ENCODE measurements around the gene TMEM234. TPM values are rescaled to one million over a fixed set of nuclear protein-coding genes. Genes with fewer than 3 reads are reported as not detected.

TMEM234 gene
- total and polyA plus RNA-seq, 2 of the 8 experiments (the other 6 are each of a cell fraction or from before 2014, with no cell fraction given) = 8.7 to 8.9 TPM

GRCh38 chr1:32179193-32179442 lies 43.0 kb downstream of the TMEM234 start:
- peaks cover 3 to 27% of the 10 kb centered on the region in 2 experiments for H3K79me2 ChIP-seq (ENCODE audit: control insufficient read depth in 1 of 2, insufficient read depth in 2 of 2, low read length in 2 of 2)
- H3K27me3 ChIP-seq (replicated peaks in 1 of 4; ENCODE audit: control insufficient read depth in 3 of 4, extremely low read depth in 1 of 4, insufficient read depth in 3 of 4, low read length in 3 of 4) = no peaks in the 10 kb centered on the region
- peak overlapping the region; percentile 14 for H3K56ac ChIP-seq (replicated peaks; ENCODE audit: insufficient read length, low read depth, low read length)
- H2BK12ac ChIP-seq (ENCODE audit: low read depth, low read length) = 0 out of 2 replicates have a peak overlapping the region, but pooled peaks have one; percentile 20
- peak overlapping the region in 3 of 4 experiments; percentile 17 to 89 (median 36); a peak in 6 of 8 replicates for H3K4me3 ChIP-seq (ENCODE audit: extremely low read depth in 1 of 4, insufficient read depth in 2 of 4, low read depth in 3 of 4, low read length in 4 of 4)
- peak overlapping the region in 2 of 4 experiments; percentile 36 to 48; a peak in 4 of 7 replicates for H3K9ac ChIP-seq (replicated peaks in 1 of 4; ENCODE audit: extremely low read depth in 1 of 4, low read depth in 3 of 4, low read length in 3 of 4)
- peaks cover 6 to 25% (median 13%) of the 10 kb centered on the region in 4 experiments for H3K36me3 ChIP-seq (ENCODE audit: control insufficient read depth in 2 of 4, insufficient read depth in 4 of 4, low read length in 3 of 4)
- H2AFZ ChIP-seq (ENCODE audit: low read length) = peak overlapping the region; percentile 93
- H3K4me1 ChIP-seq (replicated peaks in 1 of 4; ENCODE audit: control insufficient read depth in 3 of 4, insufficient read depth in 4 of 4, low read length in 3 of 4) = peaks cover 8 to 15% (median 10%) of the 10 kb centered on the region in 4 experiments; a peak in 6 of 7 replicates
- H3K23ac ChIP-seq (ENCODE audit: insufficient read length) = no peak overlapping the region
- no peak overlapping the region for H3K4ac ChIP-seq (replicated peaks; ENCODE audit: insufficient read length, low read depth, low read length)
- no peak overlapping the region for H2BK15ac ChIP-seq (ENCODE audit: low read length)
- DNase-seq (ENCODE audit: low read depth in 1 of 2, low spot score in 2 of 2) (no peak), FAIRE-seq (no peak)
- H3K27ac ChIP-seq (ENCODE audit: low read depth, low read length) = peak overlapping the region; percentile 13; the same call in 1 of the 2 replicates
- H3K79me1 ChIP-seq (ENCODE audit: low read depth, low read length) = peaks cover 3% of the 10 kb centered on the region; the same call in 1 of the 2 replicates
- TF ChIP-seq FOSL1 (IDR thresholded peaks at IDR 0.05; ENCODE audit: insufficient read depth, low read depth, low read length) (no peak), KDM4A (IDR thresholded peaks at IDR 0.05; ENCODE audit: low read depth, low read length, severe bottlenecking) (peak; percentile 11)
- peak overlapping the region; percentile 65 for H3K18ac ChIP-seq (ENCODE audit: extremely low read depth, low read length)
- ChIA-PET POLR2A (ENCODE audit: partially characterized antibody) (interaction anchor here (0.6 to 18.1 kb wide), 21 partner anchors 10 to 472 kb away, joined by 3 to 332 read pairs (median 4); partner anchors contain the start of genes CCDC28B, HDAC1, IQCC and KPNA6), CTCF (ENCODE audit: partially characterized antibody) (interaction anchor here (1.2 to 1.6 kb wide), 2 partner anchors 37 to 68 kb away, joined by 4 to 5 read pairs; no protein-coding TSS in a partner anchor)
- H4K8ac ChIP-seq (ENCODE audit: extremely low read depth, insufficient read depth, low read length) = no peak overlapping the region
- H3K23me2 ChIP-seq (ENCODE audit: low read depth, low read length) = peaks cover 2% of the 10 kb centered on the region; the same call in 1 of the 2 replicates
- WGBS, 2 experiments (ENCODE audit: extremely low coverage in 1 of 2, insufficient coverage in 1 of 2, insufficient read length in 1 of 2, insufficient replicate concordance in 2 of 2, low coverage in 1 of 2, low lambda C conversion rate in 2 of 2, missing lambda C conversion rate in 1 of 2) = 38% methylated on average over 7 of the region's 7 CpGs; no CpG with 5 or more reads in 1 of the 2 experiments
- H4K20me1 ChIP-seq (replicated peaks in 1 of 2; ENCODE audit: control insufficient read depth in 1 of 2, insufficient read depth in 2 of 2, low read length in 2 of 2) = peaks cover 0 to 2% of the 10 kb centered on the region in 2 experiments
- H2BK5ac ChIP-seq (ENCODE audit: low read depth, low read length) = peak overlapping the region; percentile 62; the same call in 1 of the 2 replicates
- H3K9me3 ChIP-seq (ENCODE audit: insufficient read depth in 2 of 2, low read depth in 1 of 2, low read length in 1 of 2) = no peaks in the 10 kb centered on the region
- H4K5ac ChIP-seq (ENCODE audit: insufficient read length, low read depth, low read length) = peak overlapping the region; percentile 84
- peak overlapping the region; percentile 82 to 91 for H3K4me2 ChIP-seq (ENCODE audit: insufficient read depth in 1 of 2, low read depth in 2 of 2, low read length in 2 of 2)
- H2BK20ac ChIP-seq (ENCODE audit: low read length) = no peak overlapping the region
- no peak overlapping the region for H3K14ac ChIP-seq (ENCODE audit: insufficient read length)
- H2AK5ac ChIP-seq (ENCODE audit: low read depth, low read length) = no peak overlapping the region
- H4K91ac ChIP-seq (replicated peaks; ENCODE audit: insufficient read length, low read length) = peak overlapping the region; percentile 50
- no peak overlapping the region for H2BK120ac ChIP-seq (replicated peaks; ENCODE audit: low read depth, low read length)

Data from H1 (cell line).